Renal cortical epithelial cell (primary cell): ENCODE results near the gene ARHGAP15. TPM values are rescaled to one million over a fixed set of nuclear protein-coding genes. Genes with fewer than 3 reads are reported as not detected.

Experiments used
- DNase-seq: peaks from one replicate; pipeline ENCODE4 v3.0.0-alpha.2; 2011; ENCODE audit warnings: low read depth
- total RNA-seq: library from RNA; depleted of rRNA; stranded (reverse); fragments of >200 nt; gene quantifications from 2 replicates; pipeline ENCODE4 v1.2.3, GENCODE V29; 2014

Gene ARHGAP15
- total RNA-seq, 1 donor from 2014 or later = not detected

DNA sequence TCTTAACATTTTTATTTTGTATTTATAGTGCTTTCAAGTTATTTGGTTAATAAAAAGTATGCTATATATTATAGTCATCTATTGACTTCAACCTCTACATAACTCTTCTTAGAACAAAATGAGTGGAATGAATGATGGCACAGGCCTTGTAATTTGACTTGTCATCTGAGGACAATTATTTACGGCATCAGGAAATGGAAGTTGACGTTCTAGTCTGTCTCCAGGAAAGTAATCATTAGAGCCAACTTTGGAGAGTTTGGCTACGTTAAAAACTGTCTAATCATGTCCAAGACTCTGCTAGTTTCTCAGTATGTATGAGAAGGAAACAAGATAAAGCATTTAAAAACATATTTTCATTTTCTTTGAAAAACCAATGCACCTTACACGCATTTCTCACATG is 353.6 kb downstream of the ARHGAP15 start:
- no peak for DNase-seq

DNA sequence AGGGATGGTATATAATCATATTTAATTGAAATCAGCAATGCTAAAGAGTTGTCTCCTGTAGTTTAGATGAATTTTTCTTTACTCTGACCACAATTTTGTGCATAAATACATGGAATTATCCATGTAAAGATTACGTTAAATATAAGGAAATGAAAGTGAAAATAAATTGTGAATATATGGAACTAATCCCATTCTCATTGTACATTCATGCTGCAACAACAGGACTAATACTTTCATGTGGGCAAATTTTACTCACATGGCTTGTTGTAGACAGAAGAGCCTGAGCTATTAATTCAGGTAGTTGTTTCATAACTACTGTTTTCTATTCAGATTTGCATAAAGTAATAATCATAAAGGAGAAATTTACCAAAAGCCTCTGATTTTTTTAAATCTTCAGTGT is 357.8 kb downstream of the ARHGAP15 start:
- no peak for DNase-seq

- peak; percentile 60 for DNase-seq
Measured at GRCh38 chr2:143489145-143489544, 359.9 kb downstream of the ARHGAP15 start.

DNA sequence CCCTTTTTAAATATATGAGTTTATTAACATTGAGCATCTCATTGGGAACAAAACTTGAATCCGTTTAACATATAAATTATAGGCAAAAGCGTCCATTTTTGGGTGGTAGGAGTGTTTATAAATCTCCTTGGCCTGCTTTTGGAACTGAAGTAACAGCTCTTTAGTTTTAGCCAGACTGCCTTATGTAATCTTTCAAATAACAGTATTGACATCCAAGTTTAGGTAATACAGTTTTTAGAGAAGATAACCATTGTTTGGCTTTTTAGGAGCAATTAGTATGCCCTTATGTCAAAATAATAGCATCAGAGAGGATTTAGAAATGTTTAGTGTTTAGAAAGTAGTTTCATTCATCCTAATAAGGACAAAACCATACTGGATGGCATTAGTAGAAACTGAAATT is 361.9 kb downstream of the ARHGAP15 start:
- no peak for DNase-seq

GRCh38 chr2:143493339-143493738 is 364.1 kb downstream of the ARHGAP15 start:
- DNase-seq = no peak

GRCh38 chr2:143497726-143498125 is 368.5 kb downstream of the ARHGAP15 start:
- no peak for DNase-seq

GRCh38 chr2:143498496-143498895 is 369.3 kb downstream of the ARHGAP15 start:
- no peak for DNase-seq

GRCh38 chr2:143499061-143499460 is 369.8 kb downstream of the ARHGAP15 start:
- no peak for DNase-seq

DNA sequence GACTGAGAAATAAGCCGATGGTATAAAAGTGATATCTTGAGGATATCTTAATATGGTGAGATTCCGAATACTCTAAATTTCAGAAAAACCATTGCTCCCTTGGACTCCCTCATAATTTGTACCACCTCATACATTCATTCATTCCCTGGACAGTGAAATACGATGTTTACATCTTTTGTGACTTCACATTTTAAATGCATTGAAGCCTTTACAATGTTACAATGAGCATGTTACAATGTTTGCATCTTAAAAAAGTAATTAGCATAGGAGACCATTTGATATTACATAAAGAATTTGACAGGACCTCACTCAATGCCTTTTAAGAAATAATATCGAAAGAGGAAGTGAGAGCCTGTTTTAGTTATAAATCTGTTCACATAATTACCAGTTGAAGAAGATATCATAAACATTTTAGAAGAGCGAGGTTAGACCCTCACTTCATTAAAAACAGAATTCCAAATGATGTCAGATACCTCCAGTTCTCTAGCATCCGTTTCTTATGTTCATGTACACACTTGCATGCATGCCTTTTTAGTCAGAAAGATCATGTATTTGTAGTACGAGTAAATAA is 372.0 kb downstream of the ARHGAP15 start:
- no peak for DNase-seq

DNA sequence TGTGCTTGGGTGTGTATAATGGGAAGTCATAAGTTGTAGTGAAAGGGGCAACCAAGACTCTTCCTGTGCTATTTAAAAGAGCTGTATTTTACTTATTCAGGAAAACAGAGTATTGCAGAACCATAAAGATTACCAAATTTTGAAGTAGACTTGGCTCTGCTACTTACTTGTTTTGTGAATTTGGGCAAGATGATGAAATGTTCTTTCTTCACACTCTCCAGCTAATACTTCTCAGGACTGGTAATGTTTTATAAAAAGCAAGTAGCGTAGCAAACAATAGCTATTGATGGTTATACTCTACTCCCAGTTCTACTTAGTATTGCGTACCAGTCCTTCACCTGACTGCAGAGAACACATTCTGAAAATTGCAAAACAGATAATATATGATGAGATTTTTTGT is 374.1 kb downstream of the ARHGAP15 start:
- DNase-seq = no peak

DNA sequence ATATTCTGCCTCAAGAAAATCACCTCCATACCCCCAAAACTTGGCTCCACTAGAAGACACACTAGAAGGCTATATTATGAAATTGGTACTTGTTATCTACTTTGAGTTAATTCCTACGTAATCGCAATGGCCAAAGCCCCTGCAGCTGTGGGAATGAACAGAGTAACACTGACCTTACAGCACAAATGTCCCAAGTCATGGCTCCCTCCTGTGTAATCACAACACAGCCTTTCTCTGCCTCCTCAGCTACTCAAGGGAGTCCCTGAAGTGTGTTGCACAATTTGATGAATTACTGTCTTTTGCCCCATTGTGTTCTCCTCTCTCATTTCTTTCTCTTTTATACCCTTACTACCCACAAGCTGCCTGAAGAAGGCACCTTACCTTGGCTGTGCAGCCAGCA is 375.2 kb downstream of the ARHGAP15 start:
- no peak for DNase-seq

- no peak for DNase-seq
Measured at GRCh38 chr2:143505542-143505941, 376.3 kb downstream of the ARHGAP15 start.

- peak; percentile 46 for DNase-seq
Measured at GRCh38 chr2:143513081-143513480, 383.9 kb downstream of the ARHGAP15 start.

DNA sequence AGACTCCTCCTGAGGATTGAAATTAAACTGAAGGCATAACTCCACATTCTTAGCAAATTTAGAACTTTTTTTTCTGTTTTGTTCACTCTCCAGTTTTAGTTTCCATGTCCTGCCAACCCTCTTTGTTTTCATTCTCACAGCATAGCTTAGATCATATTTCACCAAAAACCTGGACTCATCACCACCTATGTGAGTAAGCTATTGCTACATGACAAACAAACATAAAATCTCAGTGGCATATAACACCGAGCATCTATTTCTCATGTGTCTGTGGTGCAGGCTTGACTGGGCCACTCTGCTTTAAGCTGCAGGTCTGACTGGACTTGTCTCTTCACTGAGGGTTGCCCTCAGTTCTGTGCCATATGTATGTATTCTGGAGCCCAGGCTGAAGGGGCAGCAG is 385.2 kb downstream of the ARHGAP15 start:
- DNase-seq = no peak

DNA sequence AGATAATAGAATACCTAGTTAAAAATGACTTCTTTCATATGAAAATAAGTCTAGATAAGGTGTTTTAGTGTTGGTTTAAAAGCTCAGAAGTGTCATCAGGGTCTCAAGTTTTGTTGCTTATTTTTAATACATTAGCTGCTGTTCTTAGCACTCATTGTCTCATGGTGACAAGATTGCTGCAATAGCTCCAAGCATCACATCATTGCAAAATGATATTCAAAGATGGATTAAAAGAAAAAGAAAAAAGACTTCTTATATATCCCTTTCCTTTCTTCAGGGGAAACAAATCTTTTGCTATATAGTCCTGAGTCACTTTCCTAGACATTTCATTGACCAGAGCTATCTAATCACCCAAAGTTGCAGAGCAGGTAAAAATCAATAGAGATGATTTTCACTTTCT is 386.1 kb downstream of the ARHGAP15 start:
- no peak for DNase-seq

DNA sequence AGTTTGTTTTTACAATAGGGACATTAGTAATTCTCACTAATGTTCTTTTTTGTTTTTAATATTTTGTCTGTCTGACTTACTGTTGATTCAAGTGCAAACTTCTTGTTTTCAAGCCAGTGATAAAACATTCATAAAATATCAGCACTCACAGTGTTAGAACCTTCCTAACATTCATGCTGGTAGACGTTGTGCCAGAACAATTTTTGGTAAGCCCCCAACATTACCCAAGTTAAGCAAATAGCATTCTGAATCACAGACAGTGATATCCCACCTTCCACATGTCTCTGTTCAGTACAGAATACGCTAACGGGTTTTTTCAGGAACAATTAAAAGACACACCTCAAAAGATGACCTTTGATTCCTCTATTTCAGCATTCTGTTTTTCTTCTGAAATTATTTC is 390.3 kb downstream of the ARHGAP15 start:
- DNase-seq = no peak

DNA sequence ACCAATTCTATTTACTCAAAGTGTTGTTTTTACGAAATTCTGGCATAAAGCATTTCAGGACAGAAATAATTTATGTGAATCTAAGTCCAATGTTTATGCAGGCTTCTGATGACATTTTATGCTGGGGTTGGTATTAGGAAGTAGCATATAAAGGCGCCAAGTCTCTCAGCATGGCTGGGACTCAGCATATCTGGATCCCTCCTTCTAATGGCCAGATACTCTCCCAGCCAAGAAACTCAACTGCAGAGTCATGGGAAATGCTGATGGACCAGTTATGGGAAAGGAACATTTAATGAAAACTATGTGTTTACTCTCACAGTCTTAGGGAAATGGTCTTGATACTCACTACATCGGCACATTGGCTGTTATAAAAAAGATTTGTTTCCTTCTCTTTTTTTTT is 392.2 kb downstream of the ARHGAP15 start:
- DNase-seq = no peak

DNA sequence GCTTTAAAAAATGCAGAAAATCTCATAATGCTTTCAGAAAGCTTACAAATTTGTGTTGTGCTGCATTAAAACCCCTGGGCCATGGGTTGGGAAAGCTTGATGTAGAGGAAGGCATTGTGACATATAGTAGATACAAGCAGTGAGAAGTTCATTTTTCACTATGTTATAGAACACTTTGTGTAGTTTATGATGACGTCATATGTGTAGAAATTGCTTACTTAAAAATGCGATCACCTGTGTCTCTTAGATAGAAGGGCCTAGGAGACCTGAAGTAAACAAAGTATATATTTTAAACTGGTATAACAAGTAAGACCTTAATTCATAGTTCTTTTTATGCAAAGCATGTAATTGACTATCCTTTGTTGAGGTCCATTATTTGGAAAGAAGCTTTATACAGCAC is 393.5 kb downstream of the ARHGAP15 start:
- DNase-seq = no peak

GRCh38 chr2:143524119-143524553 is 394.9 kb downstream of the ARHGAP15 start:
- no peak for DNase-seq

DNA sequence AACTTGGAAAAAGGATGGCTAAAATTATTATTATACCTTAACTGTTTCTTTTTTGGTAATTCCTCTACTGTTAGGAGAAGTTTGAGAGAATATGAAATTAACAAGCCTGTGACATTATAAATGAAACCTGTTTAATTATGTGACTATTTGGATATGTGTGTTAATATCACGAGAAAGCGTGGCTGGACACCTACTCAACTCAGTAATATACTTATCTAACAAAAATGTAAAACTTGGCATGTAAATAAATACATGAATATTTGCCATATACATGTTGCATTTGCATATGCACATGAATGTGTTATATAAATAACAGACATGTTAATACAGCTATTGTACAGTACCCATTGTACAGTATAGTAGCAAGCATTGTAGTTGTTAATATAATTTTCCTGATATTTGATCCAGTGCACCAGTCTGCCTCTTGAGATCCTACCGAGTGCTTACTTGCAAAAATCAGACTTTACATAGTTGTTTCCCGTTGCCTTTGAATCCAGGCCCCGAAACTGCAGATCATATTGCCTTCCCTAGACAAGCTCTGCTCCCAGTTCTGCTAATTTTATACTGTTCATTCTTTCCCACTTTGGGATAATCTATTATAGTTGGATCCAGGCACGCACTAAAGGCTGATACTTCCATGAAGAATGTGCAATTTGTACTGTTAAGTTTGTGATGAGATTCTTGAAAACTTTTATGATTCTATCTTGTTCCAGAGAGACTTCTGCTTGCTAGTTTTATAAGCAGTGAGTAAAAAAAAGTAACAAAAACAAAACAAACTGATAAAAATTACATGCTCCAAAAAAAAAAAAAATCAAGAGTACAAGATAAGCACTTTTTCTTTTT is 395.6 kb downstream of the ARHGAP15 start:
- DNase-seq = no peak

DNA sequence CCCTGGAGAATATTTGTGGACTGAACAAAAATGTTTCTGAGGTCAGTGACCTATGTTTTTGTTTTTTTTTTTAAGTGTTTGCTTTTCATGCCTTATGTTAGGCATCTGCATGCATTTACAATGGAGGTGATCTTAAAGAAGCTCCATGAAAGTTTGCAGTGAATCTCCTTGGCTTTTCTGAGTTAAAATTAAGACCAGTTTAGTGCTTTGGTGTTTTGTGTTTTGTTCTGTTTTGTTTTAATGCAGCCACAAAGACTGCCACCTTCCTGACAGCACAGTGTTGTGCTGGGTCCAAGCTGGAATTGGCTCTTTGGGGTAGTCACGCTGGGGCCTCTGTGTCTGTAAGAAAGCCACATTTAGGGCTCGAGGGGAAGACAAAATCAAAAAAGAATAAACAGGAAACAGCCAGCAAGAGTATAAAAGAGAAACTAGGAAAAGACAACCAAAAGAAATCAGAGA is 396.2 kb downstream of the ARHGAP15 start:
- no peak for DNase-seq

DNA sequence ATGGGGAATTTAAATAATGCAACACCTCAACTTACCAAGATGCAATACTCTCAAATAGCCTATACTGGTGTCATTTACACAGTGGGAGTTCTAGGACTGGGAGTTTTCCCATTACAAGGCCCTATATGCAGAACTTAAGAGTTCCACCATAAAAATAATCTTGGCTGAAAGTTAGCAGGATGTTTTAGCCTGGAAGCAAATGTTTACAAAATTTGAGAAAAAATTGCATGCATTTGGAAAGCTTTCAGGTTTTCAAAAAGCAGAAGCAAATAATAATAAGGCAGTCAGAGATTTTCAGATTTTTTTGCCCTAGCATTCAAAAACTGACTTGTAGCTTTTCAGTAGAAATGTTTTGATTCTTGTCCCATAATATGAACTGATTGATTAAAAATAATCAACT is 397.3 kb downstream of the ARHGAP15 start:
- DNase-seq = no peak

GRCh38 chr2:143528021-143528420 is 398.8 kb downstream of the ARHGAP15 start:
- DNase-seq = no peak
